HG03039 (cell line): ENCODE data around the gene FNDC11.

Source experiments
- ATAC-seq: cut with Tn5 transposase; IDR thresholded peaks from one replicate; pipeline ENCODE4 v1.9.1; 2021; ENCODE audit warnings: mild to moderate bottlenecking, moderate library complexity; ENCODE audit not compliant: unreplicated experiment

Gene FNDC11

GRCh38 chr20:63522981-63523611, 30.9 kb upstream of the FNDC11 start:
- no peak for ATAC-seq

GRCh38 chr20:63525185-63525584, 28.8 kb upstream of the FNDC11 start:
- no peak for ATAC-seq

- ATAC-seq, result no peak
Observed at GRCh38 chr20:63525971-63526370, 28.0 kb upstream of the FNDC11 start.

- ATAC-seq, result no peak
Observed at GRCh38 chr20:63527184-63527583, 26.8 kb upstream of the FNDC11 start.

- ATAC-seq, result no peak
Observed at GRCh38 chr20:63529180-63529860, 24.6 kb upstream of the FNDC11 start.

GRCh38 chr20:63529861-63530787, 23.8 kb upstream of the FNDC11 start:
- ATAC-seq, result no peak

- ATAC-seq, result no peak
Observed at GRCh38 chr20:63530788-63531160, 23.2 kb upstream of the FNDC11 start.

GRCh38 chr20:63531686-63532448, 22.1 kb upstream of the FNDC11 start:
- no peak for ATAC-seq

GRCh38 chr20:63532449-63532971, 21.4 kb upstream of the FNDC11 start:
- no peak for ATAC-seq

- no peak for ATAC-seq
Observed at GRCh38 chr20:63533388-63533787, 20.6 kb upstream of the FNDC11 start.

- no peak for ATAC-seq
Observed at GRCh38 chr20:63533871-63534393, 20.0 kb upstream of the FNDC11 start.

GRCh38 chr20:63534427-63534830, 19.5 kb upstream of the FNDC11 start:
- ATAC-seq, result no peak

- ATAC-seq, result no peak
Observed at GRCh38 chr20:63534831-63535651, 18.9 kb upstream of the FNDC11 start.

- ATAC-seq, result no peak
Observed at GRCh38 chr20:63536241-63536977, 17.6 kb upstream of the FNDC11 start.

- ATAC-seq, result peak; percentile 5
Observed at GRCh38 chr20:63536997-63537524, 16.9 kb upstream of the FNDC11 start, which contains the start of gene PTK6. Gene PTK6 (minus strand): TSS chr20:63537376. CDS start chr20:63537314, 62 bp downstream.

GRCh38 chr20:63537525-63538203, 16.3 kb upstream of the FNDC11 start:
- peak; percentile 67 for ATAC-seq

GRCh38 chr20:63538204-63539091, 15.5 kb upstream of the FNDC11 start:
- no peak for ATAC-seq
